HFFc6 (cell line): Measurements from ENCODE around the gene MAPK11. TPM values are rescaled to one million over a fixed set of nuclear protein-coding genes. Genes with fewer than 3 reads are reported as not detected.

ENCODE experiments used
- DNase-seq: peaks from one replicate; pipeline ENCODE4 v3.0.0-alpha.2; 2018
- H3K27ac Mint-ChIP-seq: 2 replicates; pipeline ENCODE4 v1.8.0; 2020; ENCODE audit warnings: mild to moderate bottlenecking, mixed read lengths
- H3K27me3 Mint-ChIP-seq: 2 replicates; pipeline ENCODE4 v1.8.0; 2021; ENCODE audit warnings: mild to moderate bottlenecking, moderate library complexity, mixed read lengths; ENCODE audit not compliant: insufficient read depth
- H3K36me3 Mint-ChIP-seq: 2 replicates; pipeline ENCODE4 v1.8.0; 2021; ENCODE audit warnings: low read depth, mixed read lengths
- H3K4me1 Mint-ChIP-seq: 2 replicates; pipeline ENCODE4 v1.8.0; 2020; ENCODE audit warnings: low read depth, mixed read lengths
- H3K4me3 Mint-ChIP-seq: 2 replicates; pipeline ENCODE4 v1.8.0; 2020; ENCODE audit warnings: mild to moderate bottlenecking, moderate library complexity, mixed read lengths
- H3K9me3 Mint-ChIP-seq: 2 replicates; pipeline ENCODE4 v1.8.0; 2020; ENCODE audit warnings: mild to moderate bottlenecking, mixed read lengths
- CTCF ChIP-seq: fragments of 200-600 bp; sonication (generic); IDR thresholded peaks from 2 replicates; pipeline ENCODE4 v1.5.0; 2021; ENCODE audit warnings: antibody characterized with exemption, mild to moderate bottlenecking
- total RNA-seq, 6 experiments: library from RNA; stranded (reverse); fragmentation: NEBNext Ultra II Directional; extraction: Animal tissue kit (Norgen Biotek cat#: 25700); gene quantifications; 2 replicates in 1 of 6; 3 replicates in 5 of 6; pipeline ENCODE4 v1.2.3, GENCODE V29; 2021

Gene MAPK11
- total RNA-seq, 6 experiments from 2014 or later = 6.0 to 10.2 (median 7.8) TPM

- no peak overlapping the region for H3K27ac Mint-ChIP-seq
- no peak for TF ChIP-seq CTCF
- DNase-seq = no peak
- H3K9me3 Mint-ChIP-seq = no peaks in the 10 kb centered on the region
- peaks cover 22% of the 10 kb centered on the region for H3K4me1 Mint-ChIP-seq
- peaks cover 11% of the 10 kb centered on the region for H3K27me3 Mint-ChIP-seq
- no peak overlapping the region for H3K4me3 Mint-ChIP-seq
- H3K36me3 Mint-ChIP-seq = peaks cover 5% of the 10 kb centered on the region; the same call in 1 of the 2 replicates
Observed at GRCh38 chr22:50289942-50290630, 19.9 kb upstream of the MAPK11 start.

GRCh38 chr22:50289151-50289941, 19.2 kb upstream of the MAPK11 start:
- peaks cover 20% of the 10 kb centered on the region for H3K4me1 Mint-ChIP-seq

GRCh38 chr22:50287731-50288130, 17.6 kb upstream of the MAPK11 start:
- no peak for TF ChIP-seq CTCF
- peaks cover 7% of the 10 kb centered on the region; the same call in 1 of the 2 replicates for H3K36me3 Mint-ChIP-seq
- peaks cover 14% of the 10 kb centered on the region for H3K27me3 Mint-ChIP-seq

More at GRCh38 chr22:50289151-50289941, 19.2 kb upstream of the MAPK11 start:
- no peak for DNase-seq
- TF ChIP-seq CTCF = no peak
- H3K27me3 Mint-ChIP-seq = peaks cover 14% of the 10 kb centered on the region
- no peak overlapping the region for H3K4me3 Mint-ChIP-seq
- no peaks in the 10 kb centered on the region for H3K9me3 Mint-ChIP-seq
- peaks cover 8% of the 10 kb centered on the region; the same call in 1 of the 2 replicates for H3K36me3 Mint-ChIP-seq
- H3K27ac Mint-ChIP-seq = no peak overlapping the region

GRCh38 chr22:50286701-50287318, 16.6 kb upstream of the MAPK11 start:
- Mint-ChIP-seq H3K9me3 (no peaks in the 10 kb centered on the region), H3K27me3 (peaks cover 13% of the 10 kb centered on the region), H3K27ac (no peak overlapping the region), H3K4me1 (peaks cover 5% of the 10 kb centered on the region; the same call in 1 of the 2 replicates), H3K4me3 (no peak overlapping the region), H3K36me3 (0 out of 2 replicates have a peak, but pooled peaks cover 3% of the 10 kb centered on the region)
- DNase-seq = no peak
- no peak for TF ChIP-seq CTCF

More at GRCh38 chr22:50287731-50288130, 17.6 kb upstream of the MAPK11 start:
- H3K9me3 Mint-ChIP-seq = no peaks in the 10 kb centered on the region
- H3K27ac Mint-ChIP-seq = no peak overlapping the region
- peaks cover 9% of the 10 kb centered on the region for H3K4me1 Mint-ChIP-seq
- no peak overlapping the region for H3K4me3 Mint-ChIP-seq
- DNase-seq = no peak

- H3K4me1 Mint-ChIP-seq = peaks cover 5% of the 10 kb centered on the region; the same call in 1 of the 2 replicates
- 0 out of 2 replicates have a peak, but pooled peaks cover 3% of the 10 kb centered on the region for H3K36me3 Mint-ChIP-seq
- H3K27me3 Mint-ChIP-seq = peaks cover 13% of the 10 kb centered on the region
- TF ChIP-seq CTCF = no peak
- no peaks in the 10 kb centered on the region for H3K9me3 Mint-ChIP-seq
- no peak overlapping the region; the same call in 1 of the 2 replicates for H3K4me3 Mint-ChIP-seq
- no peak for DNase-seq
- no peak overlapping the region for H3K27ac Mint-ChIP-seq
Observed at GRCh38 chr22:50286275-50286674, 16.1 kb upstream of the MAPK11 start.
